Stimulated activated naive CD4-positive, alpha-beta T cell treated with Interleukin-2 at 50 U/mL for 16 hours (primary cell): ENCODE measurements around the gene SOX13.
"Not testable (repeated sequence)": the region's sequence is repeated elsewhere in the genome, so short reads cannot be mapped to it uniquely, and the experiment has no call there.

ENCODE experiments used
- DNase-seq: peaks from one replicate; lab custom pipeline; 2025; lab: John Stamatoyannopoulos, UW

Gene SOX13

GRCh38 chr1:204087893-204088528, 15.1 kb downstream of the SOX13 start:
- no peak for DNase-seq

GRCh38 chr1:204088596-204088995, 15.7 kb downstream of the SOX13 start:
- no peak for DNase-seq

- no peak for DNase-seq
Measured at GRCh38 chr1:204089044-204089751, 16.3 kb downstream of the SOX13 start.

DNA sequence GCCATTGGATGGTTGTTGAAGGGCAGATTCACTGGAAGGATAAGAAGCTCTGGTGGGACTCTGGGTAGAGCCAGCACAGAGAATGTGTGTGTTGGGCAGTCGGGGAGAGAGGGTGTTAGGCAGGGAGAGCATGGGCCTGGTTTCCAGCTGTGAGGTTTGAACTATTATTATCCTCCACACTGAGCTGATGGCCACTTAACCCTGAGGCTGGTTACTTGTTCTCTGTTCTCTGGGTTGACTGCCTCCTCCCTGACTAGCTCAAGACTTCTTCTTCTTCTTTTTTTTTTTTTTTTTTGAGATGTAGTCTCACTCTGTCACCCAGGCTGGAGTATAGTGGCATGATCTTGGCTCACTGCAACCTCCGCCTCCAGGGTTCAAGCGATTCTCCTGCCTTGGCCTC, 17.2 kb downstream of the SOX13 start:
- DNase-seq: not testable (repeated sequence)

DNA sequence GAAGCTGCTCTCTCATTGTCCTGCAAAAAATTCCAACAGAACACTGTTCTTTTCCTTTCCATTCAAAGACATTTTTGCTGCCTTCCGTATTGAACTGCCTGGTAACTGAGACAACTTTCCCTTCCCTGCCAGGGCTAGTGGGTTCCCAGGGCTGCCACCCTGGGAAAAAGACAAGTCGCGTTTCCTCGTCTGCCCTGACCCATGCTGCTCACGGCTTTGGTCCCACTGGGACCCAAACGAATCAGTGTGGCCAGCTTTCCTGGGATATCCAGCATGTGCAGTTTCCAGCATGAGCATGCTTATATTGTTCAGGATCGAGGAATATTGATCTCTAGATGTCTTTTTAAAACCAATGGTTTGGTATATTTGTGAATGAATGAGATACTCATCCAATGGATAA, 18.2 kb downstream of the SOX13 start:
- no peak for DNase-seq

GRCh38 chr1:204091787-204092312, 18.9 kb downstream of the SOX13 start:
- no peak for DNase-seq

GRCh38 chr1:204092632-204093420, 19.9 kb downstream of the SOX13 start:
- no peak for DNase-seq

- DNase-seq: no peak
Measured at GRCh38 chr1:204093421-204093717, 20.5 kb downstream of the SOX13 start.

- DNase-seq: no peak
Measured at GRCh38 chr1:204093781-204094180, 20.9 kb downstream of the SOX13 start.

DNA sequence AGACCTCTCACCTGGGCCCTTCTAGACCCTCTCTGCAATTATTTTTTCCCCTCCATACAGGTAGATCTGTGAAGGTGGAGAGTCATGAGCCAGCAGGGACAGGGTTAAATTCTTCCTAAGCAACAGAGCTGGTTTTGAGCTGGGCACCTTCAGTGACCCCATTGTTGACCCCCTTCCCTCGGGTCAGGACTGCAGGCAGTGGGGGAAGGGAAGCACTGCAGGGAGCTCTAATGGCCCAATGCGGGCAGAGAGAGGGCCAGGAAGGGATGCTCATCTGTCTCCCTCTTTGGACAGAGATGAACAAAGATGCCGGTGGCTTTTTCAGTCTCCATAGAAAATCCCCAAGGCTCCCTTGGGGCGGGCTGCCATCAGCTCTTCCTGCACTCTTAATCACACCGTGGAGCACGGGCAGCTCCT, 21.4 kb downstream of the SOX13 start:
- DNase-seq: no peak

GRCh38 chr1:204094856-204095634, 22.1 kb downstream of the SOX13 start:
- no peak for DNase-seq

GRCh38 chr1:204096931-204097330, 24.0 kb downstream of the SOX13 start:
- no peak for DNase-seq

- no peak for DNase-seq
Measured at GRCh38 chr1:204098683-204099082, 25.8 kb downstream of the SOX13 start.

GRCh38 chr1:204099754-204100153, 26.8 kb downstream of the SOX13 start:
- DNase-seq: not testable (repeated sequence)

DNA sequence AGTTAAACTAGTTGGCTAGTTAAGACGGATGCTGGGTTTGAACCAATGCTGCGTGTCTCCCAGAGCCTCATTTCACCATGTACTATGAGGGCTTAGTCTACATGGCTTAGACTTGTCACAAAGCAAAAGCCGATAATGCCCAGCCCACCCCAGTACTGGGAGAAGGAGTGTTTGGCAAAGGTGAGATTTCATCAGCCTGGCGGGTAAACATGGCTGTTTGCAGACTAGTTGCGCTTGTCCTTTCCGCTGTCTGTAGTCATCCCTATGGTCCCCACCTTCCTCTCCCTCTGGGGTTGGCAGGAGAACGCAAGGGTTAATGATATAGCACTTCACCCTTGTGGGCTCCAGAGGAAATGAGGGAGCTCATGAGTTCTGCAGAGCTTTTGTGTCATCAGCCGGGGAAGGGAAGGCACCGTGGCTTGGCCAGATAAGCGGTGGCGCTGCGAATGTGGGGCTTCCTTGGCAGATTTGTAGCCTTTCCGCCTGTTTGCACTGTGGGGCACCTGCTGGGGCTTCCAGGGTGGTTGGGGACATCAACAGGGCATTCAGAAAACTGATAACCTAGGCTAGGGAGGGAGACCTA, 29.2 kb downstream of the SOX13 start:
- DNase-seq: no peak

GRCh38 chr1:204102739-204103430, 30.0 kb downstream of the SOX13 start:
- no peak for DNase-seq

GRCh38 chr1:204103431-204103741, 30.5 kb downstream of the SOX13 start:
- no peak for DNase-seq

GRCh38 chr1:204104331-204105130, 31.6 kb downstream of the SOX13 start:
- no peak for DNase-seq

- DNase-seq: no peak
Measured at GRCh38 chr1:204105131-204105515, 32.2 kb downstream of the SOX13 start.

- no peak for DNase-seq
Measured at GRCh38 chr1:204106825-204107224, 33.9 kb downstream of the SOX13 start.

- no peak for DNase-seq
Measured at GRCh38 chr1:204107892-204108291, 35.0 kb downstream of the SOX13 start.
